Breast epithelium (tissue), 3 donors: ENCODE results near the gene DYSF.

Experiments
- POLR2A ChIP-seq: fragments of 450-650 bp; IDR thresholded peaks from one replicate; pipeline ENCODE4 v1.6.1; 2016; ENCODE audit warnings: antibody characterized with exemption, mild to moderate bottlenecking, moderate library complexity
- TF ChIP-seq, protein P1 (sequence below), 3 donors: fragments of 450-650 bp; IDR thresholded peaks; one replicate each; pipeline ENCODE4 v1.5.1; 2016 to 2017; ENCODE audit warnings: antibody characterized with exemption in 3 of 3, mild to moderate bottlenecking in 3 of 3, moderate library complexity in 3 of 3

DNA sequence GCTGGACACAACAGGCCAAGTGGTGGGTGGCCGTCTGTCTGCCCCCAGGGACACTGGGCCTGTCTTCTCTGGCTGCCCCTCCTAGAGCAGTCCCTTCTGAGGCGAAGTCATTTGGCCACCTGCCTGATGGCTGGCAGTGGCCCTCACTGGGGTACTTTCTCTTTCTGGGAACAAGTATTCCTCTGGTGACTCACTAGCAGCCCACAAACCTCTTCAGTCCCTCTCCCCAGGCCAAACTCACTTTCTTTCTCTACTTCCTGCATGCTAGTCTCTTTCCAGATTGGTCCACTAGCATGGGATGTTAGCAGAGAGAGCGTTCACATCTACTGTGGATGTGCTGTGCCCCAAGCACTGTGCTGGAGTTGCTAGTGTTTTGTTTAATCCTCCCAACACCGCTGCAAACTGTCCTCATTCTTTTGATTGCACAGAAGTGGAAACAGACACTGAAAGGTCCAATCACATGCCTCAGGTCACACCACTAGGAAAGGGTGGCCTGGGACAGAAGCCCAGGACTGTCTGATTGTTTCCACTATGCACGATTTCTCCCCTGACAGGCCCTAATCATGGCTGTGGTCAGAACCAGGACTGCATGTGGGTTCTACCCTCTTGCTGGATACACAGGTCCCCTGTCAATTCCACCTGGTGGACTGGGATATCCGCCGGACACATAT, 5.2 kb downstream of the DYSF start:
- TF ChIP-seq, protein P1, sequence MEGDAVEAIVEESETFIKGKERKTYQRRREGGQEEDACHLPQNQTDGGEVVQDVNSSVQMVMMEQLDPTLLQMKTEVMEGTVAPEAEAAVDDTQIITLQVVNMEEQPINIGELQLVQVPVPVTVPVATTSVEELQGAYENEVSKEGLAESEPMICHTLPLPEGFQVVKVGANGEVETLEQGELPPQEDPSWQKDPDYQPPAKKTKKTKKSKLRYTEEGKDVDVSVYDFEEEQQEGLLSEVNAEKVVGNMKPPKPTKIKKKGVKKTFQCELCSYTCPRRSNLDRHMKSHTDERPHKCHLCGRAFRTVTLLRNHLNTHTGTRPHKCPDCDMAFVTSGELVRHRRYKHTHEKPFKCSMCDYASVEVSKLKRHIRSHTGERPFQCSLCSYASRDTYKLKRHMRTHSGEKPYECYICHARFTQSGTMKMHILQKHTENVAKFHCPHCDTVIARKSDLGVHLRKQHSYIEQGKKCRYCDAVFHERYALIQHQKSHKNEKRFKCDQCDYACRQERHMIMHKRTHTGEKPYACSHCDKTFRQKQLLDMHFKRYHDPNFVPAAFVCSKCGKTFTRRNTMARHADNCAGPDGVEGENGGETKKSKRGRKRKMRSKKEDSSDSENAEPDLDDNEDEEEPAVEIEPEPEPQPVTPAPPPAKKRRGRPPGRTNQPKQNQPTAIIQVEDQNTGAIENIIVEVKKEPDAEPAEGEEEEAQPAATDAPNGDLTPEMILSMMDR (IDR thresholded peaks at IDR 0.05), result no peak
- no peak for TF ChIP-seq POLR2A
